ENCODE data around the gene RTL9.
"Not testable (repeated sequence)": the region's sequence is repeated elsewhere in the genome, so short reads cannot be mapped to it uniquely, and the experiment has no call there.

RTL9 gene

GRCh38 chrX:110406250-110406649, 47.6 kb downstream of the RTL9 start:
- not testable (repeated sequence) for DNase-seq (ENCODE audit: low spot score)

GRCh38 chrX:110406822-110407221, 48.2 kb downstream of the RTL9 start:
- DNase-seq (ENCODE audit: low spot score), result no peak

- DNase-seq (ENCODE audit: low spot score), result peak; percentile 57
Measured at GRCh38 chrX:110407910-110408545, 49.4 kb downstream of the RTL9 start.

Measured in D341Med (cell line).